ENCODE measurements around the gene KIF4A.

DNA sequence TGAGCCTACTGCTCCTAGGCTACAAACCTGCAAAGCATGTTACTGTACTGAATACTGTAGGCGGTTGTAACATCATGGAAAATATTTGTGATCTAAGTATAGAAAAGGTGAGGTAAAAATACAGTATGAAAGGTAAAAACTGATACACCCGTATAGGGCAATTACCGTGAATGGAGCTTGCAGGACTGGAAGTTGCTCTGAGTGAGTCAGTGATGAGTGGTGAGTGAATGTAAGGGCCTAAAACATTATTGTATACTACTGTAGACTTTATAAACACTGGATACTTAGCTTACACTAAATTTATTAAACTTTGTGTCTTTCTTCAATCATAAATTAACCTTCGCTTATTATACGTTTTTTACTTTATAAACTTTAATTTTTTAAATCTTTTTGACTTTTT, 3.7 kb downstream of the KIF4A start:
- no peak for TF ChIP-seq CTCF (IDR thresholded peaks at IDR 0.05)
- TF ChIP-seq POLR2A (IDR thresholded peaks at IDR 0.05), result no peak

All from gastroesophageal sphincter (tissue), 3 donors.